SHP77 (cell line): ENCODE measurements around the gene IL1R2.
"Not testable (repeated sequence)": the region's sequence is repeated elsewhere in the genome, so short reads cannot be mapped to it uniquely, and the experiment has no call there.

Experiments used
- DNase-seq, 2 experiments: peaks; one replicate each; lab custom pipeline; 2025; lab: John Stamatoyannopoulos, UW

IL1R2 gene

DNA sequence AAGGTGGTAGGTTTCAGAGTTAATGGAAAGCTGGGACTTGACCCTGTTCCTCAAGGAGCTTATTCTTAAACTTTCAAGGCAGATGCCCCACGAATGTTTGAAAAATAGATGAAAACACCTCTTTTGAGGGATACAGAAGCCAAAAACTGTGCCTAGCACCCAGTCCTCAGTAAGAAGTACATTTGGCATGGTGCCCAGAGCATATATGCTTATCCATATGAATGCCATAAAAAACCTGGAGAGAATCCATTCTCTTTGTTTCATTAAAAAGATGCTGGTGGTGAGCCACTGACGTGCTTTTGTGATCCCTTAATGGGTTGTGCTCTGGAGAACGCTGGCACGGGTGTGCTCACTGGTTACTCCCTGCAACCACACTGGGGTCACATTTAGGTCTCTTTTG is 69.0 kb downstream of the IL1R2 start:
- no peak for DNase-seq

DNA sequence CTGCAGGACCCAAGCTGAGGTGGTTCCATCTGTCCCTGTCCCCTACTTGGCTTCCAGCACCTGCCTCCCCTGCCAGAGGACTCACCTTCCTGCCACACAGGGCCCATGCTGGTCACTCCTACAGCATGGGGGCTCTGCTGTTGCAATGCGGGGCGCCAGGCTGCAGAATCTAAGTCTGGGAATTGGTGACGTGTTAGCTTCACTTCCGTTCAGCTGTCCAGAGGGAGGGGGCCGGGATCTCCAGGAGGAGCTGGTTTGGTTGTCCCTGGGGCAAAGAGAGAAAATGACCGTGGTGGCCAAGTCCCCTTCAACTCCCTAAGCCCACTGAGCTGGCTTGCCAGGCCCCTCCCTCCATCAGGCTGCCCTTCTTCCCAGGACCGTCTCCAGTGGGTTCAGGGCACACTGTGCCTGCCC is 69.5 kb downstream of the IL1R2 start:
- no peak for DNase-seq

DNA sequence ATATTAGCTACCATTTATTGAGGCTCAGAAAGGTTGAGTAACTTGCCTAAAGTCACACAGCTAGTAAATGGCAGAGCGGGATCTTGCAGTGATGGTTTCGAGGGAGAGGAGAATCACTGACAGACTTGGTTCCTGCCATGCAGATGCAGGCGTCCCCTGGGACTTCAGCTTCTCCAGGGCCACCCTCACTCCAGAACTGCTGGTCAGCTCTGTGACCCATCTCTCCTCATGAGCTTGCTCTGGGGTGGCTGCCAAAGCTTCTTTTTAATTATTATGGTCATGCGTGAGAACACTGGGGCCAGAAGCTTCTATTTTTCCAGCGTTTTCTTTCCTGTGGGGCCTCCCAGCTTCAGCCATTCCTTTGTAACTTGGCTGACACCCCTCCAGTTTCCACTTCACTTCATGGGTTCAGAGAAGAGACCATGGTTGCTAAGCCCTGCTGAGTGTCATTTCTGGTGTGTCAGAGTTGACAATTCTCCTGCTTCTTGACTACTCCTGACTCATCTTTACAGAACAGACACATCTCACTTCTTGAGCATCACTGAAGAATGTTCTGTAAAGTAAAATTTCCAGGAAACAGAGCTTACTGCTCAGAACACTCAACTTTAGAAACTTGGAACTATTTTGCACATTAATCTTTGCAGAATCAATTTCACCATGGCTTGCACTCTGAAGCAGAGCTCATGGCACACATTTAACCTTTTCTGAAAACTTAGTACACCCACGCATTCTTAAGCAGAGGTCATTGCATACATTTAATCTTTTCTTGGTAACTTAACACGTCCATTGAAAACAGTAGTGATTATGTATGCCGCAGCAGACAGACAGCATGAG is 70.4 kb downstream of the IL1R2 start:
- no peak for DNase-seq

DNA sequence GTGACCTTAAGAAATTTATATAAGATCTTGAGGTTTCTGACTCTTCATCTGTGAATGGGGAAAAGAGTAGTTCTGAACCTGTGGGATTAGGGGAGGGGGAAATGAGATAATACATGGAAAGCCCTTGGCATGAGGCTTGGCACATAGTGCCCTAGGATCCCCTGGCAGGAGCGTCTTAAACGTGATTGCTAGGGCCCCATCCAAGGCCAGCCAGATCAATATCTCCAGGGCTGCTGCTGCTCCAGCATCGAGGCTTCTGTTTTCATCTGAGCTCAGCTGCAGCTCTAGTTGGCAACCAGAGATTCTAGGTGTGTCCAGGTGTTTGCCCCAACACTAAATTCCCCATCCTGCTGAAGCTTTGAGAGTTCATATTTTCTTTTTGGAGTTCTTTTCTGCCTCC is 71.0 kb downstream of the IL1R2 start:
- no peak for DNase-seq

DNA sequence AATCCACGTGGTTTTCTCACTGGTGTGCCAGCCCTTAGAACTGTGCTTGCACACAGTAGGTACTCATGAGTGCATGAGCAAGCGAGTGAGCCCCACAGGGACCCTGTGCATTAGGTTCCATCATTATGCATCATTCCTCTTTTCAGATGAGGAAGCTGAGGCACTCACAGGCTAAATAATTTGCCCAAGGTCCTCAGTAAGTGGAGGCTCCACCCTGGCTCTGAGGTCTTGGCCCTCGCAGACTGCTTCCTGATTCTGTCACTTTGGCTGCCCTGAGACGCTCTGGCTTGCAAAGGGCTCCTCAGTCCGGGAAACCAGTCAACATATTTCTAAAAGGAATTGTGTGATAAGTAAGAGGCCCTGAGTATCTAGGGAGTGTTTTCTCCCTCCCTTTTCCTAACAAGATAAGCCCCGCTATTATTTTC is 71.7 kb downstream of the IL1R2 start:
- DNase-seq: no peak

DNA sequence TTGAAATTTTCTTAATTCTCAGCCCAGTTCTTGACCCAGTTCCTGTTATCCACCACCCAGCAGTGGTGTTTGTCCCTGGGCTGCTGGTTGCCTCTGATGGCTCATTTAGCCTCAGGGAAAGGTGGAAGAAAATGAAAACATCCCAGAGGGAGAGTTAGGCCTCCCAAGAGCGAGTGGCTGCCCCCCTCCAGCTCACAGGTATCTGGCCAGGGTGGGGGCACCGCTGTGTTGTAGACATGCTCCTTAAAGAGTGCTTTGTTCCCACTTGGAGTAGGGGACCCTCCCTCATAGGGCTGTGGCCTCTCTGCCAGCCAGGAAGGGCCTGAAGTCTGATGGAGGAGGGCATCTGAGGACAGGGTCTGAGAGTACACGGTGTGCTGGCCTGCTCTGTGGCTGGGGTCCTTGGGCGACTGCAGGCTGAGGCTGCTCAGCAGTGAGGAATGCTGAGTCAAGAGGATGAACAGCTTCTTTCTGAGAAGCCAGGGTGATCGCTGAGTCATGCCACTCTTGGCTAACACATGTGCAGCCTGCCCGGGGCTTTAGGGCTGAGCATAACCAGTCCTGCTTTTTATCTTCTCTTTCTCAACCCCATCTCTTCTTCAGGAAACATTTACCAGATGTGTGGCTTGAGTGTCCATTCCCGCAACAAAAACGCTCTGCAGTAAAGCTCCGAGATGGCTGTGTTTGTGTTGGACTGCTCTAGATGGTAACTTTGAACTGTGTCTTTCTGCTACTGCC is 72.3 kb downstream of the IL1R2 start:
- peak; percentile 20 to 48 for DNase-seq

DNA sequence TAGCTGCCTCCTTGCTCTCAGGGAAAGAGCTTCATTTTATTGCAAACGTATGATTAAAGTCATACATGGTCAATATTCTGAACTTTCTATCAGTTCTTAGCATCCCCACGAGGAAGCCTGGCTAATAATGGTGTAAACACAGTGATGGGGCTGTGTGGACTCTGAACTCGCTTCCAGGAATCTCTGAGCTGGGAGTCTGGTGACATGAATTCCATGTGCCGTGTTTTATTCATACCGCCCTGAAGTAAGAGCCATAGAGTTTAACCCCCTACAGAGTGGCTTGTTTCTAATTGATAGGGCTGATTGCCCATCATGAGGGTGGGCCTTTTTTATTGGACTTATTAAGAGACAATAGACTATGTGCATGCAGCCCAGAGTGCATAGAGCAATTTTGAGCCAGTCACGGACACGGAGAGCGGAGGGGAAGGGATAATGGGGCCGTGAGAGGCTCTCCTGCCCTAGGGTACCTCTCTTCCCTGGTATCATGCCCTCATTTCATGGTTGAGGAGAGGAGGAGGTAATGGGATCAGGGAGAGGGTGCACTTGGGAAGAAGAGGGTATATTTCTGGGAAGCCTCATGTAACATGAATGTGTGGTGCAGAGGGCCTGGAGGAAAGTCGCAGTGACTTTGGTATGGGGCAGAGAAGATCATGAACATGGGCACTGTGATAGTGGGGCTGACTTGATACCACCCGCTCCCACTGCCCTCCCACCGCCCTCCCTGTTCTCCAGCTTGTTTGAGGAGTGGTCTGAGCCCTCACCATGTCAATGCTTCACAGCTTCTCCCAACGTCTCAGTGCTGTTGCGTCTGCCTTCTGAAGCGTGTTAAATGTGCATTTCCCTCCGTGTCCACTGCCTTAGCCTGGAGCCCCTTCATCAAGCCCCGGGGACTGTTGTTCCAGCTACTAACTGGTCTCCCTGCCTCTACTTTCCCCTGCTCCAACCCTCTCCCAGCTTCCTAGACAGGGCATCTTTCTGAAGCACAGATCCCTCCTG is 73.2 kb downstream of the IL1R2 start:
- DNase-seq: peak in 1 of 2 experiments; percentile 37

DNA sequence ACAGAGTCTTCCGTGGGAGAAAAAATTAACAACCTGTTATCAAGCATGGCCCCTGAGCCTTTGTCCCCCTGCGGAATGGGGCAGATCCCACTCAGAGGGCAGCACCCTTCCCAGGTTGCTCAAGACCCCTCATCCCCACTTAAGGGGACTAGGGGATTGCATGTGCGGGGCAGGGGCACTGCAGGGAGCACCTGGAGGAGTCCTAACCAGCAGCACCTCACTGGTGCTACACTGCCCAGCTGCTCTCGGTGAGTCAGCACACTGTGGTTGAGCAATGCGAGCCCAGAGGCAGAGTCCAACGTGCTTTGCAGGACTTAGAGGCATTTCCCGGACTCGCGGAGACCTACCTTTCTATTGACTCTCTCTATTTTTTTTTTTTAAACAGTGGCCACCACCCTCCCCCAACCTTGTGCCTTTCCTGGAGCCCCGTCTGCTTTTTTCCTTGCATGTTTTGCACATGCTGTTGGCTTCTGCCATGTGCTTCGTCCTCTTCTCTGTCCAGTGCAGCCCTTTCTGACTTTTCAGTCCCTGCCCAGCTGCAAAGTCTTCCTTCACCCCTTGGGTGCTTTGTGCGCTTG is 74.0 kb downstream of the IL1R2 start:
- peak in 1 of 2 experiments; percentile 41 for DNase-seq

DNA sequence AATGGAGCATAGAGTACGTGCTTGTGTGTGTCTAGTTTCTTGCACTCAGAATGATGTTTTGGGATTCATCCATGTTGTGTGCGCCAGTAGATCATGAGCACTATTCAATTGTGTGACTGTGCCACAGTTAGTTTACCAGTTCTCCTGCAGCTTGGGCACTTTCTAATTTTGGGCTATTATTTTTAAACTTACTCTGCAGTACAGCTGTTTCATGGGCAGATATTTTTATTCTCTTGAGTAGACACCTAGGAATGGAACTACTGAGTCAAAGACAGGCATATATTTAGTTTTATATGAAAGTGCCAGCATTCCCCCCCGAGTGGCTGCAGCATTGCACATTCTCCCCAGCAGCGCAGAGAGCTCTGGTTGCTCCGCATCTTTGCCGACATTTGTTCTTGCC is 74.8 kb downstream of the IL1R2 start:
- DNase-seq: no peak

DNA sequence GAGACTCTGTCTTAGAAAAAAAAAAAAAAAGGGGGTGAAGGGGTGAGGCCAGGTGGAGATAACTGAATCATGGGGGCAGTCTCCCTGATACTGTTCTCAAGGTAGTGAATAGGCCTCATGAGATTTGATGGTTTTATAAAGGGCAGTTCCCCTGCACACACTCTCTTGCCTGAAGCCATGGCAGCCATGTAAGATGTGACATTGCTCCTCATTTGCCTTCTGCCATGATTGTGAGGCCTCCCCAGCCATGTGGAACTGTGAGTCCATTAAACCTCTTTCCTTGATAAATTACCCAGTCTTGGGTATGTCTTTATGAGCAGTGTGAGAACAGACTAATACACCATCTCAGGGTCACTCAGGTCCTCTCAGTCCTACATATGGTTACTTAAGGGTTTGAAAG is 76.4 kb downstream of the IL1R2 start:
- not testable (repeated sequence) for DNase-seq

DNA sequence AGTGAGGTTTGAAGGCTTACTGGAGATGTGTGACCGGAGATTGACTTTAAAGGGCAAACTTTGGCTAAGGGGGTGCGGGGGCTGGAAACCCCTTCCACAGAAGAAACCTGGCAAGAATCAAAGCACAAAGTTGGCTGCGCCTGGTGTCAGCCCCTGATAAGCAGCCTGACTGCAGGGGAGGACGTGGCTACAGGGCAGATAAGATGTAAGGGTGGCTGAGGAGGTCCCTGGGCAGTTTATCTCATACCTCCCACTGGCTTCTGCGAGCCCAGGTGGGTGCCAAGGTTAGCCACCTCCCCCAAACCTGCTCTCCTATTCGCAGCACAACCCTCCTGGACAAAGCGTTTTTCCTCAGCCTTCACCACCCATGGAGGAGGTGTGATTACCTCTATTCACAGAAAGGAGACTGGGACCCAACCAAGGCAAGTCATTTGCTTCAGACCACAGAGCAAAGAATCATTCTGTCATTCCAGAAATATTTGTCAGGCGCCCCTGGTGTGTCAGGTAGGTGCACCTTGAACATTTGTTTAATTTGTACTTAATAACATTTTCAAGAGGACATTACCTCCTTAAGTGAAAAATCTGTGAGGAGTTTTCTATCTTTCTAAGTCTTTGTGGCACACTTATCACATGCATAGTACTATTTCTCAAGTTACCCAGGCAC is 77.7 kb downstream of the IL1R2 start:
- DNase-seq: no peak

DNA sequence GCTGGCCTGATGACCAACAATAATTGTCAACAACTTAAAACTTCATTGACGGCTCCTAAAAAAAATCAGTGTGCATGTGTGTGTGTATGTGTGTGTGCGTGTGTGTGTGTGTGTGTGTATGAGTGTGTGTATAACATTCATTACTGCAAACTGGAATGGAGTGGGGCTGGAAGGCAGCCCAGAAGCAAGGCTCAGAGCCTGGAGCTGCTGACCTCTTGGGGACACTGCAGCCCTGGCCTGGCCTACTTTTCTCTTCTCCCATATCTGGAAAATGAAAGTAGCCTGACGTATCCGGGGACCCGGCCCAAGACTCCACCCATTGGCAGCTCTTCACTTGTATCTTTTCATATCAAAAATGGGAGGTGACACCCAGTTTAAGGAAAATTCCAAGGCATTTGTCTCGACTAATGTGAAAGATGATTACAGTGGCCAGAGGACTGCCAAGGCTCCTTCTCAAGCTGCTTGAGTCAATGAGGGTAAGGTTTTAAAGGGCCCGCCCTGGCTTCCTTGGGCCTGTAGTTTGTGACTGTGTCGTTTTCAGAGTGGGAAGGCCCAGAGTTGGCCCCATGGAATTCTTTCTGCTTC is 78.4 kb downstream of the IL1R2 start:
- no peak for DNase-seq

DNA sequence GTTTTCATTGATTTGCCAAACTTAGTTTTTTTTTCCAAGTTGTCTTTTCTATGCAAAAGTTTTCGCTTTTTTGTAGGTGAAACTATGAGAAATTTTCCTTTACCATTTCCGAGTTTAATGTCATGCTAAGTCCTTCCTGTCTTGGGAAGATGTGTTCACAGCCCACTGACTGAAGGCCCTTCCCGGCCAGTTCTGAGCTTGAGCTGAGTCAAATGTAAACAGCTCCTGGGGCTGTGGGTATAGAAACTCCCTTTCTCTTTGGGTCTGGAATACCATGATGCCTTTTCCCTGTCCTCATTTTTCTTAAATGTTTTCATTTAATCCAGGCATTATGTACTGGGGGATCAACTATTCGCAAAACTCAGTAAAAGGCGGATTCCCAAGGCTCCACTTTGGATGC is 81.0 kb downstream of the IL1R2 start:
- no peak for DNase-seq

DNA sequence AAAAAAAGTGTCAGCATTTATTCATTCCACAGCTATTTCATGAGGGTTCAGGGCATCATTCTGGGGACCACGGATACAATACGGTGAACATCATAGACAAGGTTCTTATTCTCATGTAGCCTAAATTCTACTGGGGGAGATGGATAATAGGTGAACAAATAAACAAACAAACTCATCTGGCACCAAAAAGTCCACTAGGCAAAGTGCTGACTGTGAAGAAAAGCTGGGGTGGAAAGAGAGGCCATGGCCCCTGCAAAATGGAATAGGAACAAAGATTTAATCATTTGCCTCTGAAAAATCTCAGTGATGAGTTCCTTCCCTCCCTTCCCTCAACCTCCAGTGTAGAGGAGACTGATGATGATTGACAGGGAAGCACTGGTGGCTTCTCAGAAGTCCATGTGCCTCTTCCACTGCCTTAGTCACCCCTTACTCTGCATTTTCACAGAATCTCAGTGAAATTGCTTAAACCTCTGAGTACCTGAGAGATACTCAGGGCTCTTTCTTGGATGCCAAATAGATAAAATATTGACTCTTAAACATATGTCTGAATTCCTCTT is 81.5 kb downstream of the IL1R2 start:
- DNase-seq: no peak

DNA sequence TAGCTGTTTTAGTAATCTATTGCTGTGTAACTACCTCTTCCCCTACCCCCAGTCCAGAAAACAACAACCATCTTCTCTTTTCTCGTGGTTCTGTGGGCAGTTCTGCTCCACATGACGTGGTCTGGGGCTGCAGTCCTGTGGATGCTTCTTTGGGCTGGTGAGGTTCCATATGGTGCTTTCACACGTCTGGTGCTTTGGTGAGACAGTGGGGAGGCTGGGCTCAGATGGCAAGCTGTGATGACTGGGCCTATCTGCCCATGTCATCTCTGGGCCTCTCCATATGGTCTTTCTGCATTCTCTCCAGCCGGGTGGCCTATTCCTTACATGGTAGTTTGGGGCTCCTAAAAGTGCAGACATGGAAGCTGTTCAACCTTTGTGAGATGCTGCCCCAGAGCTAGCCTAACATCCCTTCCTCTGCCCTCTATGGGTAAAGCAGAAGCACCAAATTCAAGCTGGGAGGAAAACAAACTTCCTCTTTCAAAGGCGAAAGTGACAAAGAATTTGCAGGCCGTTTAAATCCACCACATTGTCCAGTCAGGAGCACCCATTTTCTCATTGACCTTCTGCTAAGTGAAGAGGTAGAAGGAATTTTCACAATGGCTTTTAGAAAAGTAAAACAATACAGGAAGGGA is 82.5 kb downstream of the IL1R2 start:
- no peak for DNase-seq

DNA sequence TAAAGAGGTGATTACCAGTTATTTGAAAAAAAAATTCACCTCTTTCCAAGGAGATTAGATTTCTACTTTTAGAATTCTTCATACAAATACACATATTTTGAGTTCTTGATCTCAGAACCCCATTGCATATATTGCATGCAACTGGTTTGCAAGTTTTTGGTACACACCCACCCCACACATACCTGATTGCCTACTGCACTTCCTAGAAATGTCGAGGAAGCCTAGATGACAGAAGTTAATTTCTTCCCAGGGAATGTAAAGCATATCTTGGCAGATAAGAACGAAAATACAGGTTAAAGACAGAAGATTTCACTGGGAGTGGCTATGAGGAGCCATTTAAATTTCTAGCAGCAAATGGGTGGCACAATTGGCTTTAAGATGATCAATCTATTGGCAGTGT is 83.7 kb downstream of the IL1R2 start:
- DNase-seq: no peak

DNA sequence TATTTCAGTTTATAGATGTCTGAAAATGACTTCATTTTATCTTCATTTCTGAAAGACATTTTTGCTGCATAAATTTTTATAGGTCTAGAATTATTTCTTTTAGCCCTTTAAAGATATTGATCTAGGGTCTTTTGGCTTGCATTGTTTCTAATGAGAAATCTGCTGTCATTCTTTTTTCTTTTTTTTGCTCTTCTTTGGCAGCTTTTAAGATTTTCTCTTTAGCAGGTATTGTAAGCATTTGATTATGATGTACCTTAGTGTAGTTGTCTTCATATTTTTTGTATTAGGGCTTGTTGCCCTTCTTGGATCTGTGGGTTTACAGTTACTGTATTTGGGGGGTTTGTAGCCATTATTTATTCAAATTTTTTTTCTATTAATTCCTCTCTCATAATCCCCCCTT is 84.8 kb downstream of the IL1R2 start:
- DNase-seq: no peak
